8988T (cell line): ENCODE measurements around the gene GRAP.

Experiments used
- DNase-seq: peaks from one replicate; pipeline ENCODE4 v3.0.0; 2011

GRAP gene

GRCh38 chr17:18981335-18981641 is 65.5 kb downstream of the GRAP start:
- DNase-seq, result no peak

- no peak for DNase-seq
Measured at GRCh38 chr17:18980682-18981334, 65.9 kb downstream of the GRAP start.

GRCh38 chr17:18978655-18979054 is 68.1 kb downstream of the GRAP start:
- DNase-seq, result no peak

- no peak for DNase-seq
Measured at GRCh38 chr17:18978050-18978449, 68.7 kb downstream of the GRAP start.

GRCh38 chr17:18977646-18978045 is 69.1 kb downstream of the GRAP start:
- no peak for DNase-seq

GRCh38 chr17:18977021-18977420 is 69.7 kb downstream of the GRAP start:
- DNase-seq, result no peak

- DNase-seq, result no peak
Measured at GRCh38 chr17:18976201-18976600, 70.6 kb downstream of the GRAP start.

GRCh38 chr17:18975597-18975996 is 71.2 kb downstream of the GRAP start:
- DNase-seq, result no peak

GRCh38 chr17:18974407-18975149 is 72.2 kb downstream of the GRAP start:
- no peak for DNase-seq

- no peak for DNase-seq
Measured at GRCh38 chr17:18971801-18972200, 75.0 kb downstream of the GRAP start.
